Stimulated activated CD4-positive, alpha-beta T cell treated with anti-CD3 and anti-CD28 coated beads, Interleukin-2, amount 100 ng/mL, for 24 hours (primary cell): ENCODE results near the gene CCDC40.

Experiments
- DNase-seq, 2 donors: peaks; one replicate each; pipeline ENCODE4 v3.0.0-alpha.2; 2020

Gene CCDC40

DNA sequence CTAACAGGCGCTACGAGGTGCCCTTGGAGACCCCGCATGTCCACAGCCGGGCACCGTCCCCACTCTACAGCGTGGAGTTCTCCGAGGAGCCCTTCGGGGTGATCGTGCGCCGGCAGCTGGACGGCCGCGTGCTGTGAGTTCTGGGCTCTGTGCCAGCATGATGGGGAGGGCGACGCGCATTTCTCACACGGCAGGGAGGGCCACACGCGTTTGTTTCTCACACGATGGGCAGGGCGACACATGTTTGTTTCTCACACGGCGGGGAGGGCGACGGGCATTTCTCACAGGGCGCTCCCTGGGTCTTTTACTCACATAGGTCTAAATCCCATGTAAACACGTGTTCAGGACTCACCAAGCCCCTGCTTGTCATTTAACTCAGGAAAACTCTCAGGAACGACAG, 69.3 kb downstream of the CCDC40 start:
- no peak for DNase-seq

DNA sequence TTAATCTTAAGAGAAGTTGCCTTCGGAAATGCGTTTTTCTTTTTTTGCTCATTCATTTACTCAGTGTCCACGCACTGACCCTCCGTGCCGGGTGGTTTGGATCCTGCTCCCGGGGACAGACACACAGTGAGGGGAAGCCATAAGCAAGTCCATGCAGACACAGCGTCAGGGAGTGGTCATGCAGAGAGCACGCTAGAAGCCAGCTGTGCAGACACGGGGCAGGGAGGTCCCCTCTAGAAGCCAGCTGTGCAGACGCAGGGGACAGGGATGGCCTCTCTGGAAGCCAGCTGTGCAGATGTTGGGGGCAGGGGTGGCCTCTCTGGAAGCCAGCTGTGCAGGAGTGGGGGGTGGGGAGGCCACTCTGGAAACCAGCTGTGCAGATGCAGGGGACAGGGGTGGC, 69.7 kb downstream of the CCDC40 start:
- DNase-seq, result no peak

DNA sequence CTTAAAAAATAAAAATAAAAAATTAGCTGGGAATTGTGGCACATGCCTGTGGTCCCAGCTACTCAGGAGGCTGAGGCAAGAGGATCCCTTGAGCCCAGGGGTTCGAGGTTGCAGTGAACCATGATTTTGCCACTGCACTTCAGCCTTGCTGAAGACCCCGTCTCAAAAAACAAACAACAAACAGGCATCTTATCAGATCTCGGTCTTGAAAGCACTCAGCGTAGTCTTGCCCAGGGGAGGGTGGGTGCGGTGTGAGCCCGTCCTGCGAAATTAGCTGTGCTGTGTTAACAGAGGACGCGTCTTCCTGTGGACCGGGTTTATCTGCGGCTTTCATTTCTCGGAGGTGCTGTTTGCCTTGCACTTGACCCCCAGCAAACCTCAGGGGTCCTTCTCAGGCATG, 70.3 kb downstream of the CCDC40 start:
- DNase-seq, result no peak

DNA sequence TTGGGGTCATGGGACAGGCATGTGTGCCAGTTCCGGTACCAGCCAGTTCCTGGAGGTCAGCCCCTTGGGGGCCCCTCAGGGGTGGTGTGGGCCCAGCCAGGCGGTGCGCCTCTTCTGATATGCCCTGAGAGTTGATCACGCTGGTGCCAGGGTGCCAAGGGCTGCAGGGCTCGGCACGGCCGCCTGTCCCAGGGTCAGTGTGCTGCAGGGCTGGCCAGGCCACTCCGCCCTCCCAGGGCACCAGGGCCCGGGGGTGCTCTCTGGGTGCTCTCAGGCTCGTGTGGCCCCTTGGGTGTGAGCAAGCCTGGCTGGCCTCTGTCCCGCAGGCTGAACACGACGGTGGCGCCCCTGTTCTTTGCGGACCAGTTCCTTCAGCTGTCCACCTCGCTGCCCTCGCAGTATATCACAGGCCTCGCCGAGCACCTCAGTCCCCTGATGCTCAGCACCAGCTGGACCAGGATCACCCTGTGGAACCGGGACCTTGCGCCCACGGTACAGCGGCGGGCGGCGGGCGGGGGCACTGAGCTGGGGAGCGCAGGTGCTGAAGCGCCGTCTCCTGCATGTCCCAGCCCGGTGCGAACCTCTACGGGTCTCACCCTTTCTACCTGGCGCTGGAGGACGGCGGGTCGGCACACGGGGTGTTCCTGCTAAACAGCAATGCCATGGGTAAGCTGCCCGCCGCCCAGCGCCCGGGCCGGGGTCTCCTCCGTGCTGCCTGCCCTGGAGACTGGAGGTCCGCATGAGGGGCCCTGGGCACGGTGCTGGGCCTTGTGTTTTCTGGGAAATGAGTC, 71.0 kb downstream of the CCDC40 start:
- no peak for DNase-seq

DNA sequence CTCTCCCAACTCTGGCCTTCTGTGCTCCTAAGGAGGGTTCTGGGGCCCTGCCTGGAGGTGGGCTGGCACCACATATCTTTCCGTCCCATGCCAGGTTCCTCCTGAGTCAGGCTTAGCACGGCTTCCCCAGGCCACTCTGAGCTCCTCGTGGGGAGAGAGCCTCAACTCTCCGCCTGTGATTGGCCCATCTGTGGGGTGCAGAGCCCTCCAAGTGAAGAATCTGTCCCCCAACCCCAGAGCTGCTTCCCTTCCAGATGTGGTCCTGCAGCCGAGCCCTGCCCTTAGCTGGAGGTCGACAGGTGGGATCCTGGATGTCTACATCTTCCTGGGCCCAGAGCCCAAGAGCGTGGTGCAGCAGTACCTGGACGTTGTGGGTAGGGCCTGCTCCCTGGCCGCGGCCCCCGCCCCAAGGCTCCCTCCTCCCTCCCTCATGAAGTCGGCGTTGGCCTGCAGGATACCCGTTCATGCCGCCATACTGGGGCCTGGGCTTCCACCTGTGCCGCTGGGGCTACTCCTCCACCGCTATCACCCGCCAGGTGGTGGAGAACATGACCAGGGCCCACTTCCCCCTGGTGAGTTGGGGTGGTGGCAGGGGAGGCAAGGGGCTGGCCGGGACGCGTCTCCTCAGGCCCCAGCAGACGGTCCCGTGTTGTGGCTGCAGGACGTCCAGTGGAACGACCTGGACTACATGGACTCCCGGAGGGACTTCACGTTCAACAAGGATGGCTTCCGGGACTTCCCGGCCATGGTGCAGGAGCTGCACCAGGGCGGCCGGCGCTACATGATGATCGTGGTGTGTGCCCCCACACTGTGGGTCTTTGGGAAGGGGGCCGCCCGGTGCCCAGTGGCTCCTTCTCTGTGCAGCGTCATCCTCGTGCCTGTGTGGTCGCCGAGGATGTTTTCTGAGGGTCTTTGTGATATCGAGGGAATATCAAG, 71.9 kb downstream of the CCDC40 start:
- DNase-seq, result no peak

DNA sequence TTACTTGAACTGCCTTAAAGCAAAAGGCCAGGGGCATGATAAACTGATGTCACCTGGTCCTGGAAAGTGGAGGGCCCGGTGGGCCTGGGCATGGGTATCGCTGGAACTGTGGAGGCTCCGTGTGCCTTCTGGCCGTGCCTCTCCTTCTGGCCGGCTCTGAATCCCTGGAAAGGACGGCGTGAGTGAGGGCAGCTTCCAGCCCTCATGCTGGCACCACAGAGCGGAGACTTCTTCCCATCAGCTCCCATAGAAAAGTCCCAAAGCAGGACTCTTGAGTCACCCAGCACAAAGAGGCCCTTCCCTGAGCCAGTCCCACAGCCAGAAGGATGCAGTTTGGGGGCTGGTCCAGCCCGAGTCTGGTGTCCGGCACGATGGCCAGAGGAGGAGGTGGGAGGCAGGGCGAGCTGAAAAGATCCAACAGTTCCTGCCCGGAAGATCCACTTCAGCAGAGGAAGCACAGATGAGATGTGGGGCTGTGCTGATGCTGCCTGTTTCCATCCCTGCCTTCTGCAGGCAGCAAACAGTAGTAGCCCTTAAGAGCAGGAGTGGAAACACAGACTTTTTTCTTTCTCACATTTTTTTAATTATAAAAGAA, 72.7 kb downstream of the CCDC40 start:
- DNase-seq, result no peak

DNA sequence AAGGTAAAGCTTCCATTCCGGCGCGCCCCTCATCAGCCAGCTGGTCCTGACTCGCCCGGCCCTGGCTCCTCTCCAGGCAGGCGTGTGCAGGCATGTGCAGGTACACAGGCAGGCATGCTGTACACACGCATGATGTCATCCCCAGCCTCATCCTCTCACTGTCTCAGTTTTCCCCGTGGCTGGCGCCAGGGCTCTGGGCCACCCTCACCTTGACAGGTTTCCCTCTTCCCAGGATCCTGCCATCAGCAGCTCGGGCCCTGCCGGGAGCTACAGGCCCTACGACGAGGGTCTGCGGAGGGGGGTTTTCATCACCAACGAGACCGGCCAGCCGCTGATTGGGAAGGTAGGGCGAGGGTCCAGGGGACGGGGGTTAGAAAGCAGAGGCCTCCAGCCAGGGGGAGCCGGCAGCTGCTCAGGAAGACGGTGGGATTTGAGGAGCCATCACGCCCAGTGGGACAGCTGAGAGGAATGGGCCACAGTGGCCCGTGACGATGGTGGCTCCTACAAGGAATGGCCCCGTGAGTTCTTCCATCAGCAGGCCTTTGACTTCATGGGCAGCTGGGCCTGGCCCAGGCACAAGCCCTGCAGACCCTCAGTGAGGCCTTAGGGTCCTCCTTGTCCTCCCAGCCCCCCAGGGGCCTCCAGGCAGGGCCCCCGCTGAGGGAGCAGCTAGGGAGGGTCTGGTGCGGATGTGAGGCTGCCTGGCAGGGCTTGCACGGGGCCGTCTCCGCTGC, 73.4 kb downstream of the CCDC40 start:
- no peak for DNase-seq

DNA sequence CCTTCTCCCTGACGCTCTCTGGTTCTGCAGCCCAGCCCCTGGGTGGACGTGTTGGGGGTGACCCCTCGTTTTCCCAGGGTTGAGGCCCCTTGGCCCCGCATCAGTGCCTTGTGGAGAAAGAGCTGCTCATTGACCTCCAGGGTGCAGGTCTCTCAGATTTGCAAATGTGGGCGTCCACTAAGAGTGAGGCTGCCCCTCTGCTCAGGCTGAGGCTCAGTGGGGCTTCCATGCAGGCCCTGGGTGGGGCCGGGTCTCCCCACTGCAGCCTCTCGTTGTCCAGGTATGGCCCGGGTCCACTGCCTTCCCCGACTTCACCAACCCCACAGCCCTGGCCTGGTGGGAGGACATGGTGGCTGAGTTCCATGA, 74.0 kb downstream of the CCDC40 start:
- DNase-seq, result no peak

DNA sequence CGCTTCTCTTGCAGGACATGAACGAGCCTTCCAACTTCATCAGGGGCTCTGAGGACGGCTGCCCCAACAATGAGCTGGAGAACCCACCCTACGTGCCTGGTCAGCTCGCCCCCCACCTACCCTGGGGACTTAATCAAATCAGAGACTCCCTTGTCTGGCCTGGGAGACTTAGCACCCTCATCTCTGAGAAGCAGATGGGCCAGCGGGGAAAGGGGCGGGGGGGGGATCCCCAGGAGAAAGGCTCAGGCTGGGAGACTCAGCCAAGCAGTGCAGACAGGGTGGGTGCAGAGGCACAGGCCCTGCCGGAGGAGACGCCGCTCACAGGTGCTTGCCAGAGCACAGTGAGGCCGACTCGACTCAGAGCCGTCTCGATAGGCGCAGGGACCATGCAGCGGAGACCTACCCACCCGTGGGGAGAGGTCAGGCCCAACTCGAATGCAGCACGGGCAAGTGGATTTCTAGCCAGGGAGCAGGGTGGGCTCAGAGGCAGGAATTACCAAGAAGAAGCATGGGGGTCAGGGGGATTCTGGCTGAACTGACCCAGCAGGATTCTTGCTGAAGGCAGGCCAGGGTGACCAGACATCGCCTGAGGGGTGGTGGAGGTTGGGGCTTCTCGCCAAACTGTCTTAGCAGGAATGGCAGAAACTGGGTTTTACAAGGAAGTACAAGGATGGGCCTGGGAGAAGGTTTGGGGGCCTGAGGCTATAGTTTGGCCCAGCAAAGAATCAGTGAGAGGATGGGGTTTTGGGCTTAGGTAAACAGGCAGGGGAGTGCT, 74.7 kb downstream of the CCDC40 start:
- no peak for DNase-seq

DNA sequence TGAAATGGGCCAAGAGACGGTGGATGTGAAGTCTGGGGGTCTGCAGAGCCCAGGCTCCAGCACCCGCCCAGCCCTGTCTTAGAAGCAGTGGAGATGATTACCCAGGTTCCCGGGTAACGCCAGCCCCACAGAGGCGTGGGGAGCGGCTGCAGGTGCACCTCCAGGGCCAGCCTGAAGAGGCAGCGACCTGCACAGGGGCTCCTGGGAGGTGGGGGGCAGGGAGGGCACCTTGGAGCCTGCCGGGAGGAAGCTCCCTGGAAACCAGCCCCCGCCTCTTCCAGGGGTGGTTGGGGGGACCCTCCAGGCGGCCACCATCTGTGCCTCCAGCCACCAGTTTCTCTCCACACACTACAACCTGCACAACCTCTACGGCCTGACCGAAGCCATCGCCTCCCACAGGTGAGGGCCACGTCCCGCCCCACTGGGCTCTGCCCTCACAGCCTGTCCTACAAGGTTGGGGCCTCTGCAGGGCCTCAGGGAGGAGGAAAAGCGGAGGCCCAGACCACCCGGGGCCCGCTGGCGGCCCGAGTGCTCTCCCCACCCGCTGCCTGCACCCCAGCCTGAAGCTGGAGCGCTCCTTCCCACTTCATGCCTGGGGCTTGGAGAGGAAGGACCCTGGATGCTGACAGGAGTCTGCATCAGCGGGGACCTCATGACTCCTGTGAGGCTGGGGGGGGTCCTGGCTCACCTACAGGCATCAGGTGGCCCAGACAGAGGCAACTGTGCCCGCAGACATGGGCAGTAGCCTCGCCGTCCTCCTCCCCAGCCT, 75.4 kb downstream of the CCDC40 start:
- no peak for DNase-seq

DNA sequence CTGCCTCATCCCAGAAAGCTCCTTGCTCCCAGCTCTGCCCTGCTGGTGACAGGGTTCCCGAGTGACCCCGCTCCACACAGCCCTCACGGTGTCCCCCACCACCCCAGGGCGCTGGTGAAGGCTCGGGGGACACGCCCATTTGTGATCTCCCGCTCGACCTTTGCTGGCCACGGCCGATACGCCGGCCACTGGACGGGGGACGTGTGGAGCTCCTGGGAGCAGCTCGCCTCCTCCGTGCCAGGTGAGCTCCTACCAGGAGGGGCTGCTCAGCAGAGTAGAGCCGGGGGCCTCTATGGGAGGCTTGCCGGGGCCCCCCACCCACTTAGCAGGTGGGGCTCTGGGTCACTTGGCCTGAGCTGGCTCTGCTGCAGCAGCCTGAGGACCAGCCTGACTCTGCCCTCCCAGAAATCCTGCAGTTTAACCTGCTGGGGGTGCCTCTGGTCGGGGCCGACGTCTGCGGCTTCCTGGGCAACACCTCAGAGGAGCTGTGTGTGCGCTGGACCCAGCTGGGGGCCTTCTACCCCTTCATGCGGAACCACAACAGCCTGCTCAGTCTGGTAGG, 76.1 kb downstream of the CCDC40 start:
- DNase-seq, result no peak

DNA sequence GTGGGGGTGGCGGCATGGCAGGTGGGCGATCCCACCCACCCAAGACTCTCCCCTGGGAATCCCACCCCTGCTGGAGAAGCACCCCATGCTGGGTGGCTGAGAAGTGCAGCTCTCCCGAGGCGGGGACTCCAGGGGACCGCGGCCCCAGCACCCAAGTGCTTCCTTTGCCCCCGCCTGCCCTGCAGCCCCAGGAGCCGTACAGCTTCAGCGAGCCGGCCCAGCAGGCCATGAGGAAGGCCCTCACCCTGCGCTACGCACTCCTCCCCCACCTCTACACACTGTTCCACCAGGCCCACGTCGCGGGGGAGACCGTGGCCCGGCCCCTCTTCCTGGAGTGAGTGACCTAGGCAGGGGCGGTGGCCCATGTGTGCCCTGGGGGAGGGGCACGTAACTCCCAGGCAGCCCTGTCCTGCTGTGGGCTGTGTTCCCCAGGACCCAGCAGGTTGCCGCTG, 76.6 kb downstream of the CCDC40 start:
- DNase-seq, result no peak

DNA sequence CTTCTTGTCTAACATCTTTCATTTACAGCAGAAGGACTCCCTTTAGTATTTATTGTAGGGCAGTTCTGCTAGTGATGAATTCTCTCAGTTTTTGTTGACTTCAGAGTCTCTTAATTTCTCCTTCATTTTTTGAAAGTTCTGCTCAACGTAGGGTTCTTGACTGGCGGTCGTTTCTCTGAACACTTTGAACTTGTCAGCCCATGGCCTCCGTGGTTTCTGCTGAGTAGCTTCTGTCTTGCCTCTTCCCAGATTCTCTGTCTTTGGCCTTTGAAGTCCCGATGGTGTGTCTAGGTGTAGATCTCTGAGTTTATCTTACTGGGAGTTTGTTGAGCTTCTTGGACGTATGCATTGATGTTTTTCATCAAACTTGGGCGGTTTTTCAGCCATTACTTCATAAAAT, 78.3 kb downstream of the CCDC40 start:
- no peak for DNase-seq

DNA sequence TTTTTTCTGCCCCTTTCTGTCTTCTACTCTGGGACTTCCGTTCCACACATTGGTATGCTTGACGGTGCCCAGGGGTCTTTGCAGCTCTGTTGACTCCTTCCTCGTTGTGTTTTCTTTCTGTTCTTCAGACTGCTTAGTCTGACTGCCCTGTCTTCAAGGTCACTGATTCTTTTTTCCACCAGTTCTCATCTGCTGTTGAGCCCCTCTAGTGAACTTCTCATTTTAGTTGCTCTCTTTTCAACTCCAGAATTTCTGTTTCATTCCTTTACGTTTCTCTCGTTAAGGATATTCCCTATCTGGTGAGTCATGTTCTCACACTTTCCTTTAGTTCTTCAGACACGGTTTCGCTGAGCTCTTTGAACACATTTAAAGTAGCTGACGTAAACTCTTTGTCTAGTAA, 78.7 kb downstream of the CCDC40 start:
- no peak for DNase-seq

DNA sequence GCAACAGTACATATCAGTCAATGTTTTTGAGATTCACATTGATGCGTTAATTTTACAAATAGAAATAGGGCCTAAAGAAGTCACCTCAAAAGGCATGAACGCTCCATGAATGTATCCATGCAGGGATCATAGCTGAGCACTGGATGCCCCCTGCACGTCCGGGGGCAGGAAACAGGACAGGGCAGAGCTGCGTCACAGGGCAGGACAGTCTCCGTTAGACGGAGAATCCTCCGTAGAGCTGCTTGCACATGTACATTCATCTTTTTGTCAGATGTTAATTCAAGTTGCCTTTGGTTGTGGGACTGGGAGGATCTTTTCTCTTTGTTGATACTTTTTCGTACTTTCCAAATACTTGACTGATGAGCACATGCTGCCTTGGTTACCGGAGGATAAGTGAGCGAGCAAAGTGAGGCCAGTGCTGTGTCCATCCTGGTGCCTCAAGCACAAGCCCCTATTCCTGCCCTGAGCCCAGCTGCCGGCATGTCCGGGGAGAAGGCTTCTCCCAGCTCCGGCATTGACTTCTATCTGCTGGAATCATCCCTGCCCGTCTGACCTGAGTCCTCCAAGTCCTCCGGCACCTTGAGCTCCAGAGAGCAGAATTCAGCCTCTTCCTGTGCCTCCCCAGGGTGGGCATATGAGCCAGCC, 80.0 kb downstream of the CCDC40 start:
- no peak for DNase-seq

DNA sequence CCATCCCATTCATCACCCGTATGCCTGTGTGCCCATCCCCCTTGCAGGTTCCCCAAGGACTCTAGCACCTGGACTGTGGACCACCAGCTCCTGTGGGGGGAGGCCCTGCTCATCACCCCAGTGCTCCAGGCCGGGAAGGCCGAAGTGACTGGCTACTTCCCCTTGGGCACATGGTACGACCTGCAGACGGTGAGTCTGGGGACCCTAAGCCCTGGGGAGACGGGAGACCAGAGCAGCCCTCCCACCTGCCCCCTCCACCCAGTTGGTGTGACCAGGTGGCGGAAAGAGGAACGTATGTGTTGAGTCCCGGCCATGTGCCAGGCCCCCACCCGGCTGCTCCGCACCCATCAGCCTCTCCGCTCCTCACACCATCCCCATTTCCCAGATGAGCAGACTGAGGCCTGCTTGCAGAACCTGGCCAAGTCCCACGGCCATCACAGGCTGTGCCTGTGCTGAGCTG, 80.5 kb downstream of the CCDC40 start:
- no peak for DNase-seq

DNA sequence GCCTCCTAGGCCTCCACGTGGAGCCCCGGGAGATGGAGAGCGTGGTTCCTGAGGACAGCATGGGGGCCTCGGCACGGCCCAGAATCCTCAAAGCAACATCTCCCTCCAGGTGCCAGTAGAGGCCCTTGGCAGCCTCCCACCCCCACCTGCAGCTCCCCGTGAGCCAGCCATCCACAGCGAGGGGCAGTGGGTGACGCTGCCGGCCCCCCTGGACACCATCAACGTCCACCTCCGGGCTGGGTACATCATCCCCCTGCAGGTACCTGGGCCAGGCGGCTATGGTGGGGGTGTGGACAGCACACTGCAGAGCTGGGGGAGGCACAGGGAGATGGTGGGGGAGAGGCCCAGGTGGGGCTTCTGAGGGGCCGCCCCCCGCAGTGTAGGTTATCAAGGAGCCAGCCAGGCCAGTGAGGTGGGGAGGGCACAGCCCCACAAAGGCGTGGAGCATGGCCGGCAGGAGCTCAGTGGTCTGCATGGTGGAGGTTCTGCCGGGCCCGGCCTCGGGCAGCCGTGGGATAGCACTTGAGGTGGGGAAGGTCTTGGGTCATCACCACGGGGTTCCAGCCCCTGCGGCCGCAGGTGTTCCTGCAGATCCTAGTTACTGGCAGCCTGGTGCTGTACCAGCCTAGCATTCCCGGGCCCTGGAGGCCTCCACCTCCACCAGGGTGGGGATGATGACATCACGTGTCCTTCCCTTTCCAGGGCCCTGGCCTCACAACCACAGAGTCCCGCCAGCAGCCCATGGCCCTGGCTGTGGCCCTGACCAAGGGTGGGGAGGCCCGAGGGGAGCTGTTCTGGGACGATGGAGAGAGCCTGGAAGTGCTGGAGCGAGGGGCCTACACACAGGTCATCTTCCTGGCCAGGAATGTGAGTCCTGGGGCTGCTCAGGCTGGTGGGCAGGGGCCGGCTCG, 81.3 kb downstream of the CCDC40 start:
- no peak for DNase-seq

DNA sequence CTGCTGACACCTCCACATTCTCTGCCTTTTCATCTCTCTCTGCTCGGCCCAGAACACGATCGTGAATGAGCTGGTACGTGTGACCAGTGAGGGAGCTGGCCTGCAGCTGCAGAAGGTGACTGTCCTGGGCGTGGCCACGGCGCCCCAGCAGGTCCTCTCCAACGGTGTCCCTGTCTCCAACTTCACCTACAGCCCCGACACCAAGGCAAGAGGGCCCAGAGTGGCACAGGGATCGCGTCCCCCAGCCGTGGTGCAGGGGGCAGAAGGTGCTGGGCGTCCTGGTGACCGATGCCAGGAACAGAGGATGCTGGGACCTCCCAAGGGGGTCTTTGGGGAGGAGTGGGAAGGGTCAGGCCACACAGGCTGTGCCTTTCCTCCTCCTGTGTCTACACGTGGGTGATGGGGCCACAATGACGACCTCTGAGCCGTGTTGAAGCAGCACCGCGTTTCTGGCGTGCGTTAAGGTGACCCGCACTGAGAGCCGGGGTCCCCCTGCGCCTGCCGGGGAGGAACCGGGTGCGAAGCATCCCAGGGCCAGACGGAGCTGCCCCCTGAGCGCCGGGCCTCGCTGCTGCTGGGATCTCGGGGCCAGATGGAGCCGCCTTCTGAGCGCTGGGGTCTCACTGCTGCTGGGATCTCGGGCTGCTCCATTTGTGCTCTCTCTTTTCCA, 82.3 kb downstream of the CCDC40 start:
- DNase-seq, result no peak
